HepG2 (cell line): Measurements from ENCODE around the gene ARG1. TPM values are rescaled to one million over a fixed set of nuclear protein-coding genes. Genes with fewer than 3 reads are reported as not detected.

Source experiments
- AKAP8 ChIP-seq: sonication (generic); formaldehyde crosslinking; IDR thresholded peaks from 2 replicates; pipeline ENCODE4 v1.5.1; 2020; ENCODE audit warnings: mild to moderate bottlenecking, missing genetic modification reagents
- CAMTA2 ChIP-seq: sonication (generic); formaldehyde crosslinking; IDR thresholded peaks from 2 replicates; pipeline ENCODE4 v1.4.0; 2020; ENCODE audit warnings: mild to moderate bottlenecking, missing genetic modification reagents, borderline replicate concordance
- HOXA9 ChIP-seq: sonication (generic); formaldehyde crosslinking; IDR thresholded peaks from 2 replicates; pipeline ENCODE4 v1.8.1; 2022; ENCODE audit warnings: missing genetic modification reagents, mild to moderate bottlenecking, moderate library complexity, borderline replicate concordance
- JUN ChIP-seq: sonication (generic); formaldehyde crosslinking; IDR thresholded peaks from 2 replicates; pipeline ENCODE4 v1.4.0; 2020; ENCODE audit warnings: mild to moderate bottlenecking, missing genetic modification reagents
- JUNB ChIP-seq: sonication (generic); formaldehyde crosslinking; IDR thresholded peaks from 2 replicates; pipeline ENCODE4 v1.8.0; 2022; ENCODE audit warnings: missing genetic modification reagents, mild to moderate bottlenecking, borderline replicate concordance
- KAT2B ChIP-seq: fragments of 150-350 bp; IDR thresholded peaks from 2 replicates; pipeline ENCODE4 v1.6.1; 2014; ENCODE audit warnings: low read depth, low read length, borderline replicate concordance
- MXI1 ChIP-seq: IDR thresholded peaks from 3 replicates; pipeline ENCODE4 v1.6.1; 2012; ENCODE audit warnings: low read depth, low read length, inconsistent platforms, borderline replicate concordance
- NKX3-1 ChIP-seq: sonication (generic); formaldehyde crosslinking; IDR thresholded peaks from 2 replicates; pipeline ENCODE4 v1.5.0; 2020; ENCODE audit warnings: missing genetic modification reagents
- RFXAP ChIP-seq: sonication (generic); formaldehyde crosslinking; IDR thresholded peaks from 2 replicates; pipeline ENCODE4 v1.4.0; 2020; ENCODE audit warnings: missing genetic modification reagents, borderline replicate concordance
- SMARCC2 ChIP-seq: fragments of 450-650 bp; IDR thresholded peaks from 2 replicates; pipeline ENCODE4 v1.6.1; 2017; ENCODE audit warnings: antibody characterized with exemption, mild to moderate bottlenecking
- TSC22D2 ChIP-seq: sonication (generic); formaldehyde crosslinking; IDR thresholded peaks from 2 replicates; pipeline ENCODE4 v1.5.1; 2020; ENCODE audit warnings: missing genetic modification reagents, mild to moderate bottlenecking, borderline replicate concordance
- U2AF1 ChIP-seq: fragments of 200-400 bp; formaldehyde crosslinking; optimal IDR thresholded peaks from 2 replicates; pipeline ENCODE3; 2017; ENCODE audit warnings: mild to moderate bottlenecking, low read depth, low read length
- ZNF264 ChIP-seq: sonication (generic); formaldehyde crosslinking; IDR thresholded peaks from 2 replicates; pipeline ENCODE4 v1.4.0; 2020; ENCODE audit warnings: missing genetic modification reagents
- ZNF629 ChIP-seq: sonication (generic); formaldehyde crosslinking; conservative IDR thresholded peaks from 2 replicates; pipeline ENCODE4 v1.5.0; 2020; ENCODE audit warnings: missing genetic modification reagents
- ZNF749 ChIP-seq: sonication (generic); formaldehyde crosslinking; IDR thresholded peaks from 2 replicates; pipeline ENCODE4 v1.8.0; 2022; ENCODE audit warnings: mild to moderate bottlenecking, missing genetic modification reagents, moderate library complexity, borderline replicate concordance
- polyA plus RNA-seq, 8 experiments: library from polyadenylated mRNA; depleted of rRNA in 3 of 8; stranded (reverse) in 7 of 8; unstranded in 1 of 8; fragments of >200 nt; fragmentation: Illumina TruSeq in 4 of 8; extraction: Trizol in 4 of 8; gene quantifications; 2 replicates each; pipeline versions ENCODE4 v1.2.1 to v1.2.3, GENCODE V29; 2011 to 2016; ENCODE audit warnings: low read depth in 4 of 8, missing spikeins in 1 of 8, mixed read lengths in 1 of 8; ENCODE audit not compliant: insufficient read depth in 1 of 8
- total RNA-seq, 5 experiments: library from RNA; depleted of rRNA; stranded (reverse); fragments of >200 nt; fragmentation: Illumina TruSeq; extraction: Trizol; gene quantifications; 2 replicates each; pipeline ENCODE4 v1.2.3, GENCODE V29; 2016; ENCODE audit warnings: low read depth in 1 of 5
- TF ChIP-seq, protein P1 (sequence below): IDR thresholded peaks from 2 replicates; pipeline ENCODE4 v1.6.1; 2018; ENCODE audit warnings: missing genetic modification reagents
- TF ChIP-seq, protein P2 (sequence below): sonication (generic); formaldehyde crosslinking; IDR thresholded peaks from 2 replicates; pipeline ENCODE4 v1.5.1; 2020; ENCODE audit warnings: missing genetic modification reagents, mild to moderate bottlenecking, borderline replicate concordance
- TF ChIP-seq, protein P3 (sequence below): sonication (generic); formaldehyde crosslinking; IDR thresholded peaks from 2 replicates; pipeline ENCODE4 v1.8.0; 2022; ENCODE audit warnings: missing genetic modification reagents, low read depth, mild to moderate bottlenecking, borderline replicate concordance
- TF ChIP-seq, protein P4 (sequence below): sonication (generic); formaldehyde crosslinking; IDR thresholded peaks from 2 replicates; pipeline ENCODE4 v1.5.1; 2020; ENCODE audit warnings: missing genetic modification reagents, mild to moderate bottlenecking, borderline replicate concordance
- TF ChIP-seq, protein P5 (sequence below): sonication (generic); formaldehyde crosslinking; IDR thresholded peaks from 2 replicates; pipeline ENCODE4 v1.4.0; 2020; ENCODE audit warnings: missing genetic modification reagents

Gene ARG1
- total and polyA plus RNA-seq, 2 of the 13 experiments (the other 11 are each of a cell fraction or from before 2014, with no cell fraction given): 2.2 to 11.2 TPM

DNA sequence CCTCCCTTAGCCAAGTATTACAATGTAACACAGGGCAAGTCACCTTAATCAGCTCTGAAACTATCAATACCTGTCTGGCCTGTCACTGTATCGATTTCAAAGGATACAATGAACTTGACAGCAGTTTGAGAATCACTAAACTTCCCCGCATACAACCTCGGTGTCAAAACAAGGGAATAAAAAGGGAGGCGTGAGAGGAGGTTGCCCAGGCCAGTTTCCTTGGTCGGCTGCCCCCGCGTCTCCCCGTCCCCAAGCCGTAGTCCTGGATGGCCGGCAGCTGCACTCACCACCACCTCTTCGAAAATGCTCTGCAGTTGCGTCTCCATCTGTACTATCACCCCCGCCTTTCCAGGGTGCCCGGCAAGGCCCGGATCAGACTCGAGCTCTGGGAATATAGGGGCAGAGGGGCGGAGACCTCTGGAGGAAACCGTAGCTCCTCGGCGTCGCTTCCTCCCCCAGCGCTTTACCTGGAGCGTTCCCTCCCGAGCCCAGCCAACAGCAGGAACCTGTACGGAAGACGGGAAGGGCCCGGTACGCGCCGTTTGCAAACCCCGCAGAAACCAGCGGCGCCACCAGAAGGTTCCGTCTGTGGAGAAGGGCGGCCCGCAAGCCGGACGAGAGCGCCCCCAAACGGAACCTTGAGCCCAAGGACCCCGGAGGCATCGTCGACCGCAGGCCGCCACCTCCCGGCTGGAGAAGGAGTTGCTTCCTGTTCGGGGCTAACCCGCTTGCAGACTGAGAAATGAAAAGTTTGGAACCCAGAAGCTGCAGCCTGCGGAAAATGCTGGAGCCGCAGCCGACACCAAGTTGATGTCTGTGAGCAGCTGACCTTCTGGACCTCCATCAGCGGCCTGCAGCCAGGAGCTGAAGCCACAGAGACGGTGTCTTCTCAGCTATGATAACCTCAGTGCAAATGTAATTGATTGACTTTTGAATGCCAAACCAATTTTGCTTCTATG lies 55.0 kb downstream of the ARG1 start, which contains the start of gene MED23 (continued):
- peak; percentile 97 for TF ChIP-seq TSC22D2 (CRISPR knock-in tag)
- TF ChIP-seq NKX3-1 (CRISPR knock-in tag): peak; percentile 96
- TF ChIP-seq, protein P1, sequence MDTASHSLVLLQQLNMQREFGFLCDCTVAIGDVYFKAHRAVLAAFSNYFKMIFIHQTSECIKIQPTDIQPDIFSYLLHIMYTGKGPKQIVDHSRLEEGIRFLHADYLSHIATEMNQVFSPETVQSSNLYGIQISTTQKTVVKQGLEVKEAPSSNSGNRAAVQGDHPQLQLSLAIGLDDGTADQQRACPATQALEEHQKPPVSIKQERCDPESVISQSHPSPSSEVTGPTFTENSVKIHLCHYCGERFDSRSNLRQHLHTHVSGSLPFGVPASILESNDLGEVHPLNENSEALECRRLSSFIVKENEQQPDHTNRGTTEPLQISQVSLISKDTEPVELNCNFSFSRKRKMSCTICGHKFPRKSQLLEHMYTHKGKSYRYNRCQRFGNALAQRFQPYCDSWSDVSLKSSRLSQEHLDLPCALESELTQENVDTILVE (CRISPR knock-in tag): peak; percentile 98
- TF ChIP-seq SMARCC2: peak; percentile 42; the same call in 1 of the 2 replicates
- TF ChIP-seq U2AF1: peak; percentile 98
- TF ChIP-seq, protein P2, sequence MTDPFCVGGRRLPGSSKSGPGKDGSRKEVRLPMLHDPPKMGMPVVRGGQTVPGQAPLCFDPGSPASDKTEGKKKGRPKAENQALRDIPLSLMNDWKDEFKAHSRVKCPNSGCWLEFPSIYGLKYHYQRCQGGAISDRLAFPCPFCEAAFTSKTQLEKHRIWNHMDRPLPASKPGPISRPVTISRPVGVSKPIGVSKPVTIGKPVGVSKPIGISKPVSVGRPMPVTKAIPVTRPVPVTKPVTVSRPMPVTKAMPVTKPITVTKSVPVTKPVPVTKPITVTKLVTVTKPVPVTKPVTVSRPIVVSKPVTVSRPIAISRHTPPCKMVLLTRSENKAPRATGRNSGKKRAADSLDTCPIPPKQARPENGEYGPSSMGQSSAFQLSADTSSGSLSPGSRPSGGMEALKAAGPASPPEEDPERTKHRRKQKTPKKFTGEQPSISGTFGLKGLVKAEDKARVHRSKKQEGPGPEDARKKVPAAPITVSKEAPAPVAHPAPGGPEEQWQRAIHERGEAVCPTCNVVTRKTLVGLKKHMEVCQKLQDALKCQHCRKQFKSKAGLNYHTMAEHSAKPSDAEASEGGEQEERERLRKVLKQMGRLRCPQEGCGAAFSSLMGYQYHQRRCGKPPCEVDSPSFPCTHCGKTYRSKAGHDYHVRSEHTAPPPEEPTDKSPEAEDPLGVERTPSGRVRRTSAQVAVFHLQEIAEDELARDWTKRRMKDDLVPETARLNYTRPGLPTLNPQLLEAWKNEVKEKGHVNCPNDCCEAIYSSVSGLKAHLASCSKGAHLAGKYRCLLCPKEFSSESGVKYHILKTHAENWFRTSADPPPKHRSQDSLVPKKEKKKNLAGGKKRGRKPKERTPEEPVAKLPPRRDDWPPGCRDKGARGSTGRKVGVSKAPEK (CRISPR knock-in tag): peak; percentile 96; the same call in 1 of the 2 replicates
- TF ChIP-seq AKAP8: peak; percentile 81; the same call in 1 of the 2 replicates
- TF ChIP-seq KAT2B: no peak
- peak; percentile 95; the same call in 1 of the 2 replicates for TF ChIP-seq CAMTA2 (CRISPR knock-in tag)
- TF ChIP-seq, protein P3, sequence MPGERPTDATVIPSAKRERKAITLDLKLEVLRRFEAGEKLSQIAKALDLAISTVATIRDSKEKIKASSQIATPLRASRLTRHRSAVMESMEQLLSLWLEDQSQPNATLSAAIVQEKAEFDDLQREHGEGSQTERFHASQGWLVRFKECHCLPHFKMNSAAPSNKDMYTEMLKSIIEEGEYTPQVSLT (CRISPR knock-in tag): peak; percentile 74; the same call in 1 of the 2 replicates
- TF ChIP-seq ZNF629 (CRISPR knock-in tag): peak; percentile 82
- TF ChIP-seq, protein P4, sequence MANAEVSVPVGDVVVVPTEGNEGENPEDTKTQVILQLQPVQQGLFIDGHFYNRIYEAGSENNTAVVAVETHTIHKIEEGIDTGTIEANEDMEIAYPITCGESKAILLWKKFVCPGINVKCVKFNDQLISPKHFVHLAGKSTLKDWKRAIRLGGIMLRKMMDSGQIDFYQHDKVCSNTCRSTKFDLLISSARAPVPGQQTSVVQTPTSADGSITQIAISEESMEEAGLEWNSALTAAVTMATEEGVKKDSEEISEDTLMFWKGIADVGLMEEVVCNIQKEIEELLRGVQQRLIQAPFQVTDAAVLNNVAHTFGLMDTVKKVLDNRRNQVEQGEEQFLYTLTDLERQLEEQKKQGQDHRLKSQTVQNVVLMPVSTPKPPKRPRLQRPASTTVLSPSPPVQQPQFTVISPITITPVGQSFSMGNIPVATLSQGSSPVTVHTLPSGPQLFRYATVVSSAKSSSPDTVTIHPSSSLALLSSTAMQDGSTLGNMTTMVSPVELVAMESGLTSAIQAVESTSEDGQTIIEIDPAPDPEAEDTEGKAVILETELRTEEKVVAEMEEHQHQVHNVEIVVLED (CRISPR knock-in tag): peak; percentile 92
- peak; percentile 84; the same call in 1 of the 3 replicates for TF ChIP-seq MXI1
- peak; percentile 88 for TF ChIP-seq JUN (CRISPR knock-in tag)
- no peak; the same call in 1 of the 2 replicates for TF ChIP-seq HOXA9 (CRISPR knock-in tag)
- peak; percentile 98 for TF ChIP-seq RFXAP (CRISPR knock-in tag)
- TF ChIP-seq, protein P5, sequence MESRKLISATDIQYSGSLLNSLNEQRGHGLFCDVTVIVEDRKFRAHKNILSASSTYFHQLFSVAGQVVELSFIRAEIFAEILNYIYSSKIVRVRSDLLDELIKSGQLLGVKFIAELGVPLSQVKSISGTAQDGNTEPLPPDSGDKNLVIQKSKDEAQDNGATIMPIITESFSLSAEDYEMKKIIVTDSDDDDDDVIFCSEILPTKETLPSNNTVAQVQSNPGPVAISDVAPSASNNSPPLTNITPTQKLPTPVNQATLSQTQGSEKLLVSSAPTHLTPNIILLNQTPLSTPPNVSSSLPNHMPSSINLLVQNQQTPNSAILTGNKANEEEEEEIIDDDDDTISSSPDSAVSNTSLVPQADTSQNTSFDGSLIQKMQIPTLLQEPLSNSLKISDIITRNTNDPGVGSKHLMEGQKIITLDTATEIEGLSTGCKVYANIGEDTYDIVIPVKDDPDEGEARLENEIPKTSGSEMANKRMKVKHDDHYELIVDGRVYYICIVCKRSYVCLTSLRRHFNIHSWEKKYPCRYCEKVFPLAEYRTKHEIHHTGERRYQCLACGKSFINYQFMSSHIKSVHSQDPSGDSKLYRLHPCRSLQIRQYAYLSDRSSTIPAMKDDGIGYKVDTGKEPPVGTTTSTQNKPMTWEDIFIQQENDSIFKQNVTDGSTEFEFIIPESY (CRISPR knock-in tag): peak; percentile 94
- no peak for TF ChIP-seq JUNB (CRISPR knock-in tag)
- peak; percentile 96 for TF ChIP-seq ZNF264
- peak; percentile 69; the same call in 1 of the 2 replicates for TF ChIP-seq ZNF749
